Nucleus accumbens (tissue), 56 donors: Measurements from ENCODE around the gene USP14.

Experiments
- DNase-seq, 56 donors: peaks; one replicate each; lab custom pipeline; 2025; lab: John Stamatoyannopoulos, UW

Gene USP14

GRCh38 chr18:159037-159652 is 788 bp downstream of the USP14 start:
- peak in 1 of 56 donors; percentile 33 for DNase-seq

DNA sequence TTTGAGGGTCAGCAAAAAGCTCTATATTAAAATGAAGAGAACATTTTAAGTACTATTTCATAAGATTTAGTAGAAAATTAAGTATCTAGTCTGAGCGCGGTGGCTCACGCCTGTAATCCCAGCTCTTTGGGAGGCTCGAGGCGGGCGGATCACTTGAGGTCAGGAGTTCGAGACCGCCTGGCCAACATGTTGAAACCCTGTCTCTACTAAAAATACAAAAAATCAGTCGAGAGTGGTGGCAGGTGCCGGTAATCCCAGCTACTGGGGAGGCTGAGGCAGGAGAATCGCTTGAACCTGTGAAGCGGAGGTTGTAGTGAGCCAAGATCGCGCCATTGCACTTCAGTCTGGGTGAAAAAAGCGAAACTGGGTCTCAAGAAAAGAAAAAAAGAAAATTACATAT is 1.6 kb downstream of the USP14 start:
- DNase-seq = no peak

- no peak for DNase-seq
These were observed 2.6 kb downstream of the USP14 start for GRCh38 chr18:160831-161570.

- DNase-seq = no peak
These were observed 14.0 kb downstream of the USP14 start for GRCh38 chr18:172361-172760.

DNA sequence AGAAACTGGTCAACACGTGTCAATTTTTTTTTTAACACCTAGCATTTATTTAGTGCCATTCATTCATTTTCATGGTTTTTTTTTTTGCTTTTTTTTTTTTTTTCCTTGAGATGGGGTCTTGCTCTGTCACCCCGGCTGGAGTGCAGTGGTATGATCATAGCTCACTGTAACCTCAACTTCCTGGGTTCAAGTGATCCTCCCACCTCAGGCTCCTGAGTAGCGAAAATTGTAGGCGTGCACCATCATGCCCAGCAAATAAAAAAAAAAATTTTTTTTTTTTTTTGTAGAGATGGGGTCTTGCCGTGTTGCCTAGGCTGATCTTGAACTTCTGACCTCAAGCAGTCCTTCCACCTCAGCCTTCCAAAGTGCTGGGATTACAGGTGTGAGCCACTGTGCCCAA is 21.1 kb downstream of the USP14 start:
- DNase-seq = no peak

DNA sequence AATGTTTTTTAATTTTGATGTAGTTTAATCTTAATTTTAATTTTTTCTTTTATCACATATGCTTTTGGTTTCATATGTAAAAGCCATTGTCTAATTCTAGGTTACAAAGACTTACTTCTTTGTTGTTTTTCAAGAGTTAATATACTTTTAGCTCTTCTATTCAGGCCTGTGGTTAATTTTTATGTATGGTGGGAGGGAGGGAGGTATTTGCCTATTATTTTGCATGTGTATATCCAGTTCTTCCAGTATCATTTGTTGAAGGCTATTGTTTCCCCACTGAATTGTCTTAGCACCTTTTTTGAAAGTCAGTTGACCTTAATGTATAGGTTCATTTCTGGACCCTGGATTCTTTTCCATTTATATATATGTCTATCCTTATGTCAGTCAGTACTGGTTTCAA is 23.4 kb downstream of the USP14 start:
- DNase-seq = no peak

- DNase-seq = no peak
These were observed 25.4 kb downstream of the USP14 start for GRCh38 chr18:183769-184168.

DNA sequence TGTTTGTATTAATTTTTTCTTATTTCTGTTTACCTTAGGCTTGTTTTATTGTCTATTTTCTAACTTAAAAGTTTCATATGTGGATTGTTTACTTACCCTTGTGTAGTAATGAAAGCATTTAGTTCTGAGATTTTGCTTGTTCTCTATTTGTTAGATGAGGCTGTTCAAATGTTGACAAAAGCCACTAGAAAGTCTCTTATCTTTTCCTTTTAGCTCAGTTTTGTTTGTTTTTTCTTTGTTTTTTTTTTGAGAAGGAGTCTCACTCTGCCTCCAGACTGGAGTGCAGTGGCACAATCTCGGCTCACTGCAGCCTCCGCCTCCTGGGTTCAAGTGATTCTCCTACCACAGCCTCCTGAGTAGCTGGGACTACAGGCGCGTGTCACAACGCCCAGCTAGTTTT is 30.9 kb downstream of the USP14 start:
- DNase-seq = no peak

DNA sequence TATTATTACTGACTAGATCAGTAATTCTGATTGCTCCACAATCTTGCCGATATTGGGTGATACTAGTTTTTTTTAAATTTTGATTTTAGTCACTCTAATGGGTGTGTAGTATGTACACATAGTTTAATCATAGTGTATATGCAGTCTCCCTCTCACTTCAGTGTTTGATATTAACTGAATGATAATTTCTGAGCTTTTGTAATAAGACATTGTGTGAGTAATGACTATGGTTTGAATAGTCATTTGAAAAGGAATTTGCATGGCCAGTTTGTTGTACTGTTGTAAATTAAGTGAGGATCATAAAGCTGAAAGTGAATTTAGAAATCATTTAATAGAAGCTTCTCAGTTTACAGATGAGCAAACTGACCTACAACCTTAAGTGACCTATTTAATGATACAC is 33.4 kb downstream of the USP14 start:
- no peak for DNase-seq

GRCh38 chr18:192801-193200 is 34.4 kb downstream of the USP14 start:
- DNase-seq = no peak

GRCh38 chr18:195651-196050 is 37.3 kb downstream of the USP14 start:
- peak in 1 of 56 donors; percentile 4 for DNase-seq

DNA sequence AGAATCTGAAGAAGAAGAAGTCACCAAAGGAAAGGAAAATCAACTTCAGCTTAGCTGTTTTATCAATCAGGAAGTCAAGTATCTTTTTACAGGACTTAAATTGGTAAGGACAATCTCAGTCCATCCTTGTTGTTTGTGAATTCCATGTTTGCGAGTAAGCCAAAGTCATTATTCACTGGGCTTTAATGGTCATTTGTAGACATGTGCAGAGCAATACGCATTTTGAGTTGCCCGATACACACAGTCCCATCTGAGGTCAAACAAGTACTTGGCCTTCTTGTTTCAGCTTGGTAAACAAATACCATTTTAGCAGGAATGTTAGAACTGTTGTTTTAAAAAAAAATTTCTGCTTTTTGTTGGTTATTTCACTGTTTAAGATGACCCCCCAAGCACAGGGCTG is 40.9 kb downstream of the USP14 start:
- no peak for DNase-seq

DNA sequence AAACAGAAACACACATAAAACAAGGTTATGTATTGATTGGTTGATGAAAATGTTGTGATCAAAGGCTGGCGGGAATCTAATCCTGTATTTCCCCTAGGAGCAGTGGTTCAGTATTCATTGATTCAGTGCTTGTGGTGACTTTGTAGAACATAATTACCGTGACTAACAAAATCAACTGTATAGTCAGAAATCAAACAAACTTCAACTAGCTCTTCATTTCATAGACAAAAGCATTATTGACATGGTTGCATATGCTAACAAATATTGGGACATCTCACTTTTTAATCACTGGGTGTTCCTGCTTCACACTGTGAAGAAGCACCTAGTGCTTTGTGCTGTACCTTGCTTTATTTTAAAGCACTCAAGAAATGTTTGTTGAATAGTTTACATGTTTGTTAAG is 41.4 kb downstream of the USP14 start:
- no peak for DNase-seq

DNA sequence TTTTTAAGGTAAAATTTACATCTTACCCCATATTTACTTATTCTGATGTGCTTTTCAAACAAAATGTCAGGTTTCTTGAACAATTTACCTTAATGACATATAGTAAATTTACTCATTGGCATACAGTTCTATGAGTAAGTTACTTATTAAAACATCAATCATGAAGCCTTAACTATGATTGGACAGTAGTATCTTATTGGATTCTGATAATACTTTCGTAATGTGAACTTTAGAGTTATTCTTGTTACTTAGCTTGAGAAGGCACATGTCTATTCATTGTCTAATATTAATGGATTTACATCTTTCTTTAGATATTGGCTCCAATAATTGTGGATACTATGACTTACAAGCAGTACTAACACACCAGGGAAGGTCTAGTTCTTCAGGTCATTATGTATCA is 51.7 kb downstream of the USP14 start:
- no peak for DNase-seq

- no peak for DNase-seq
These were observed 52.4 kb downstream of the USP14 start for GRCh38 chr18:210733-211132.

DNA sequence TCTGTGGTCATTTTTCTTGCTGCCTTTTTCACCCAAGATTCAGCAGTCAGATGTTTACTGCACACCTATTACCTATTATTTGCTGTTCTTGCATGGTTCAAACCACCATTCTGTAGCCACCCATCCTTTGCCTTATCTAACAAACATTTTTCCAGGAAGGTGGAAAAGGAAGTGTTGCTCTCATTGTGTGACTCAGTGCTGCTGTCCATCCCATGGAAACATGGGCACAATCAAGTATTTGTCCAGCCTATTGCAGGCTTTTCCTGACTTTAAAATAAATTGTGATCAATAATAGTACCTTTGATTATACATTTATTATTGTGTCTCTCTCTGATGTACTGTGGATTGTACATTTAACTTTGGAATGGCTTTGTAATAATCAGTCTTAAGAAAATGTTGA is 53.2 kb downstream of the USP14 start:
- DNase-seq = no peak

DNA sequence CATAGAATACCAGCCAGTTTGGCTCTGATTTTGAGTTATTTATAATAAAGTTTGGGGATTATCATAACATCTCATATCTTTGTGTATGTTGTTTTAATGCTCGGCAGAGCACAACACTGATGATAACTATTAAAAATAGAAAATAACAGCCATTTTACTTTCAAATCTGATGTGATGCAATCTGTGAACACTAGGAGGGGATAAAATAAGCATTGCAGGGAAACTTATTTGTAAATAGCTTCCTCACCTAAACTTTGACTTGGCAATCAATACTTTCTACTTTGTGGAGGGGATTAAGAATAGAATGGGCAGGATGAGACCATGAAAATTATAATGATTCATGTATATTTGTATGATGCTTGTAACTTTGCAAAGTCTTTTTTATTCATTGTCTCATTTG is 54.4 kb downstream of the USP14 start:
- DNase-seq = no peak

- DNase-seq = no peak
These were observed 55.1 kb downstream of the USP14 start for GRCh38 chr18:213505-213904.

GRCh38 chr18:213966-214365 is 55.6 kb downstream of the USP14 start:
- peak in 5 of 56 donors; percentile 1 to 30 (median 2) for DNase-seq

GRCh38 chr18:215448-216010 is 57.2 kb downstream of the USP14 start:
- no peak for DNase-seq

DNA sequence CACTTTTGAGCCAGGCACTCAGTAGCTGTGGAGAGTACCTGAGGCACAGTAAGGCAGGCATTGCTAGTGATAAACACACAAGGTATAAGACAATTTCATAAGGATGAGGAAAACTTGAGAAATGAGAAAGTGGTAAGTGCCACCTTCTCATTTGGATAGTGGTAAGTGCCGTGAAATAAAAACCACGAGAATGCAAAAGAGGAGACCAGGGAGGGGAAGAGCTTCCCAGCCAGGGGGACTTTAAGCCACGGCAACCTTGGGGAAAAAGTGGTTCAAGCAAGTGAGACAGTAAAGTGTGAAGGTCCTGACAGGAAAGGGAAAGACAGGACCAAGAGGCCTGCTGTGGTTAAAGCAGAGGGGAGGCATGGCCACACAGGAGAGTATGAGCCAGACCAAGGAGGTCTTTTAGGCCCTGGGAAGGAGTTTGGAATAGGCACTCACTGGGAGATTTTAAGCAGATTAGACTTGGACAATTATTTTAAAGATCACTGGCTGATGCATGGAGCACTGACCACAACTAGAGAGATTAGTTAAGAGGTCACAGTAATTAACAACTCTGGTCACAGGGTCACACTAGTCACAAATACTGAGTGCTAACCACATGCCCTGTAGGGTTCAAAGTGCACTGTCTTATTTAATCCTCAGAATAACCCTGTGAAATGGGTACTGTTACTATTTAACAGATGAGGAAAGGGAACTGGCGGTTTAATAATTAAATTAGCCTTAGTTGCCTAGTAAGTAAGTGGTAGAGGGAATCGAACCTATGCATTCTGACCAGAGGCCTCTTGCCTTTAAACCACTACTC is 59.4 kb downstream of the USP14 start:
- no peak for DNase-seq
